Naive thymus-derived CD4-positive, alpha-beta T cell (primary cell): Measurements from ENCODE around the gene TNFRSF13B. TPM values are rescaled to one million over a fixed set of nuclear protein-coding genes. Genes with fewer than 3 reads are reported as not detected.
A peak's percentile ranks its signal among the peaks of the same experiment; 100 is the strongest.
"Not testable (repeated sequence)": the region's sequence is repeated elsewhere in the genome, so short reads cannot be mapped to it uniquely, and the experiment has no call there.

Experiments
- ATAC-seq: fragments of 150-1000 bp; cut with Tn5 transposase; 2 replicates; pipeline ENCODE4 v1.10.0; 2021; ENCODE audit warnings: mild to moderate bottlenecking, moderate library complexity
- CTCF ChIA-PET: fragments of 350-600 bp; sonication (Branson Sonifier 250); formaldehyde crosslinking; loops from one replicate; lab custom pipeline; 2021; ENCODE audit warnings: antibody characterized with exemption; lab: Charles Lee
- POLR2A ChIA-PET: fragments of 350-600 bp; sonication (Branson Sonifier 250); formaldehyde crosslinking; loops from one replicate; lab custom pipeline; 2021; ENCODE audit warnings: antibody characterized with exemption, inconsistent platforms; lab: Charles Lee
- DNase-seq, 9 donors: peaks; one replicate each; pipeline versions ENCODE4 v3.0.0 to v3.0.0-alpha.2; 2020 to 2022; ENCODE audit warnings: mixed read lengths in 1 of 9
- H3K27ac ChIP-seq: one replicate; pipeline ENCODE4 v1.7.0; 2013; ENCODE audit warnings: mild to moderate bottlenecking, low read depth, low read length, moderate library complexity
- H3K27me3 ChIP-seq, 2 donors: one replicate each; pipeline ENCODE4 v1.7.0; 2013; ENCODE audit warnings: low read length in 2 of 2, mild to moderate bottlenecking in 2 of 2, moderate library complexity in 2 of 2; ENCODE audit not compliant: control insufficient read depth in 2 of 2, insufficient read depth in 2 of 2
- H3K36me3 ChIP-seq, 3 experiments: 1 replicate in 2 of 3; 2 replicates in 1 of 3; pipeline ENCODE4 v1.7.0; 2013; ENCODE audit warnings: low read length in 3 of 3, mild to moderate bottlenecking in 3 of 3, moderate library complexity in 1 of 3; ENCODE audit not compliant: insufficient read depth in 3 of 3, control insufficient read depth in 2 of 3
- H3K4me1 ChIP-seq, 2 donors: one replicate each; pipeline ENCODE4 v1.7.0; 2013; ENCODE audit warnings: low read length in 2 of 2, mild to moderate bottlenecking in 2 of 2, moderate library complexity in 1 of 2; ENCODE audit not compliant: control insufficient read depth in 2 of 2, insufficient read depth in 2 of 2
- H3K4me3 ChIP-seq: 2 replicates; pipeline ENCODE4 v1.7.0; 2013; ENCODE audit warnings: mild to moderate bottlenecking, low read length
- H3K9me3 ChIP-seq, 3 experiments: 1 replicate in 2 of 3; 2 replicates in 1 of 3; pipeline ENCODE4 v1.7.0; 2013; ENCODE audit warnings: low read length in 3 of 3; ENCODE audit not compliant: control insufficient read depth in 2 of 3
- H3K27ac Mint-ChIP-seq, 9 donors: one replicate each; pipeline ENCODE4 v1.8.0; 2020 to 2022; ENCODE audit warnings: mixed read lengths in 9 of 9, mild to moderate bottlenecking in 8 of 9, moderate library complexity in 5 of 9, inconsistent platforms in 2 of 9
- H3K27me3 Mint-ChIP-seq, 5 donors: one replicate each; pipeline ENCODE4 v1.8.0; 2021 to 2022; ENCODE audit warnings: mixed read lengths in 5 of 5, mild to moderate bottlenecking in 1 of 5
- H3K36me3 Mint-ChIP-seq, 5 donors: one replicate each; pipeline ENCODE4 v1.8.0; 2020 to 2022; ENCODE audit warnings: mixed read lengths in 5 of 5, mild to moderate bottlenecking in 3 of 5, inconsistent platforms in 1 of 5
- H3K4me1 Mint-ChIP-seq, 7 donors: one replicate each; pipeline ENCODE4 v1.8.0; 2020 to 2022; ENCODE audit warnings: mixed read lengths in 7 of 7, mild to moderate bottlenecking in 3 of 7, inconsistent platforms in 1 of 7
- H3K4me3 Mint-ChIP-seq, 10 donors: one replicate each; pipeline ENCODE4 v1.8.0; 2020 to 2022; ENCODE audit warnings: mild to moderate bottlenecking in 10 of 10, mixed read lengths in 10 of 10, moderate library complexity in 6 of 10, inconsistent platforms in 2 of 10
- H3K9me3 Mint-ChIP-seq, 11 donors: one replicate each; pipeline ENCODE4 v1.8.0; 2020 to 2022; ENCODE audit warnings: mixed read lengths in 11 of 11, mild to moderate bottlenecking in 4 of 11, inconsistent platforms in 1 of 11, moderate library complexity in 1 of 11
- intact Hi-C, 2 donors: fragments of 100-400 bp; cut with micrococcal nuclease; formaldehyde crosslinking; loops; one replicate each; pipeline ENCODE4 v1.15.1; 2023
- polyA plus RNA-seq, 2 donors: library from polyadenylated mRNA; unstranded; fragments of 300-500 nt; fragmentation: Illumina TruSeq; gene quantifications; one replicate each; pipeline ENCODE4 v1.2.3, GENCODE V29; 2021
- total RNA-seq, 6 experiments: library from RNA in 5 of 6; stranded (reverse) in 5 of 6; gene quantifications; 1 replicate in 5 of 6; 2 replicates in 1 of 6; pipeline ENCODE4 v1.2.3 and lab custom pipeline; 2021 to 2026

TNFRSF13B gene
- total and polyA plus RNA-seq, 7 experiments from 2014 or later: 0.21 to 2.4 (median 1.3) TPM; not detected in 3

- intact Hi-C loops: loop anchor here (5.0 to 10.0 kb wide), 4 partner anchors 37 to 640 kb away; partner anchors contain the start of genes MPRIP (in 2 of the 2), FLCN (in 1 of the 2) and PLD6 (in 1 of the 2)
- H3K27ac Mint-ChIP-seq, CTCF ChIA-PET: not testable (repeated sequence)
These were observed 33.2 kb upstream of the TNFRSF13B start for GRCh38 chr17:17004997-17005614.

GRCh38 chr17:17004251-17004996 lies 32.5 kb upstream of the TNFRSF13B start:
- DNase-seq (no peak), ATAC-seq (no peak)
- Histone ChIP-seq H3K27me3 (no peaks in the 10 kb centered on the region), H3K4me1 (peaks cover 3 to 4% of the 10 kb centered on the region in 2 donors), H3K27ac (no peak overlapping the region), H3K9me3 (no peaks in the 10 kb centered on the region), H3K36me3 (no peaks in the 10 kb centered on the region), H3K4me3 (no peak overlapping the region)
- ChIA-PET CTCF (interaction anchor here (0.6 kb wide), 1 partner anchor 1817 kb away, joined by 3 read pairs; no protein-coding TSS in a partner anchor), POLR2A (no interaction called here)
- intact Hi-C loops: loop anchor here (5.0 to 10.0 kb wide), 4 partner anchors 38 to 640 kb away; partner anchors contain the start of genes MPRIP (in 2 of the 2), FLCN (in 1 of the 2) and PLD6 (in 1 of the 2)
- H3K4me1 Mint-ChIP-seq: peaks cover 0 to 5% (median 0%) of the 10 kb centered on the region in 7 donors
- no peak overlapping the region for H3K4me3 Mint-ChIP-seq
- H3K27me3 Mint-ChIP-seq: peaks cover 0 to 7% (median 0%) of the 10 kb centered on the region in 5 donors
- no peaks in the 10 kb centered on the region for H3K36me3 Mint-ChIP-seq
- no peak overlapping the region for H3K27ac Mint-ChIP-seq
- H3K9me3 Mint-ChIP-seq: no peaks in the 10 kb centered on the region

More at GRCh38 chr17:17004997-17005614, 33.2 kb upstream of the TNFRSF13B start:
- H3K4me3 Mint-ChIP-seq, H3K27me3 ChIP-seq, POLR2A ChIA-PET, H3K9me3 ChIP-seq, H3K36me3 Mint-ChIP-seq, H3K4me1 Mint-ChIP-seq, H3K4me3 ChIP-seq, H3K4me1 ChIP-seq, ATAC-seq, H3K27me3 Mint-ChIP-seq, H3K27ac ChIP-seq, H3K36me3 ChIP-seq, H3K9me3 Mint-ChIP-seq, DNase-seq: not testable (repeated sequence)

- H3K4me3 ChIP-seq, H3K4me3 Mint-ChIP-seq, H3K9me3 Mint-ChIP-seq, H3K36me3 Mint-ChIP-seq, H3K9me3 ChIP-seq, H3K4me1 Mint-ChIP-seq, DNase-seq, H3K27me3 Mint-ChIP-seq, H3K27me3 ChIP-seq, ATAC-seq, POLR2A ChIA-PET, H3K27ac ChIP-seq, H3K27ac Mint-ChIP-seq, H3K4me1 ChIP-seq, H3K36me3 ChIP-seq: not testable (repeated sequence)
- intact Hi-C loops: loop anchor here (1.0 to 10.0 kb wide), 6 partner anchors 39 to 642 kb away; partner anchors contain the start of genes MPRIP (in 2 of the 2), FLCN (in 1 of the 2) and PLD6 (in 1 of the 2)
- CTCF ChIA-PET: interaction anchor here (0.6 to 0.7 kb wide), 2 partner anchors 10 to 206 kb away, joined by 3 read pairs; no protein-coding TSS in a partner anchor
These were observed 31.1 kb upstream of the TNFRSF13B start for GRCh38 chr17:17002731-17003715.

GRCh38 chr17:17001874-17002520 lies 30.1 kb upstream of the TNFRSF13B start:
- POLR2A ChIA-PET: no interaction called here
- ATAC-seq (peak; percentile 85), DNase-seq (peak; percentile 46 to 81 (median 74))
- H3K4me3 Mint-ChIP-seq: no peak overlapping the region
- no peaks in the 10 kb centered on the region for H3K36me3 Mint-ChIP-seq
- no peaks in the 10 kb centered on the region for H3K9me3 Mint-ChIP-seq
- Histone ChIP-seq H3K4me1 (peaks cover 3 to 4% of the 10 kb centered on the region in 2 donors), H3K4me3 (no peak overlapping the region), H3K27ac (no peak overlapping the region), H3K36me3 (no peaks in the 10 kb centered on the region), H3K27me3 (no peaks in the 10 kb centered on the region), H3K9me3 (no peaks in the 10 kb centered on the region)
- H3K4me1 Mint-ChIP-seq: peaks cover 0 to 5% (median 0%) of the 10 kb centered on the region in 7 donors
- intact Hi-C loops: loop anchor here (1.0 to 10.0 kb wide), 8 partner anchors 40 to 643 kb away; partner anchors contain the start of genes MPRIP (in 2 of the 2), FLCN (in 1 of the 2) and PLD6 (in 1 of the 2)
- CTCF ChIA-PET: interaction anchor here (0.6 to 2.1 kb wide), 3 partner anchors 9 to 310 kb away, joined by 3 to 10 read pairs (median 3); no protein-coding TSS in a partner anchor
- no peak overlapping the region for H3K27ac Mint-ChIP-seq
- peaks cover 0 to 7% (median 0%) of the 10 kb centered on the region in 5 donors for H3K27me3 Mint-ChIP-seq

- Mint-ChIP-seq H3K4me3 (no peak overlapping the region), H3K27ac (no peak overlapping the region), H3K9me3 (no peaks in the 10 kb centered on the region), H3K27me3 (peaks cover 0 to 7% (median 0%) of the 10 kb centered on the region in 5 donors), H3K36me3 (no peaks in the 10 kb centered on the region), H3K4me1 (peaks cover 0 to 5% (median 0%) of the 10 kb centered on the region in 7 donors)
- ATAC-seq (no peak), DNase-seq (no peak)
- ChIA-PET CTCF (interaction anchor here (2.1 kb wide), 1 partner anchor 311 kb away, joined by 10 read pairs; no protein-coding TSS in a partner anchor), POLR2A (no interaction called here)
- no peaks in the 10 kb centered on the region for H3K36me3 ChIP-seq
- H3K27me3 ChIP-seq: no peaks in the 10 kb centered on the region
- intact Hi-C loops: loop anchor here (1.0 to 10.0 kb wide), 6 partner anchors 41 to 644 kb away; partner anchors contain the start of genes MPRIP (in 2 of the 2), FLCN (in 1 of the 2) and PLD6 (in 1 of the 2)
- H3K4me1 ChIP-seq: peaks cover 3 to 4% of the 10 kb centered on the region in 2 donors
- H3K27ac ChIP-seq: no peak overlapping the region
- no peak overlapping the region for H3K4me3 ChIP-seq
- H3K9me3 ChIP-seq: no peaks in the 10 kb centered on the region
These were observed 29.3 kb upstream of the TNFRSF13B start for GRCh38 chr17:17001076-17001777.
